ENCODE results near the gene NPIPA5.
A peak's percentile ranks its signal among the peaks of the same experiment; 100 is the strongest.
"Not testable (repeated sequence)": the region's sequence is repeated elsewhere in the genome, so short reads cannot be mapped to it uniquely, and the experiment has no call there.

NPIPA5 gene

DNA sequence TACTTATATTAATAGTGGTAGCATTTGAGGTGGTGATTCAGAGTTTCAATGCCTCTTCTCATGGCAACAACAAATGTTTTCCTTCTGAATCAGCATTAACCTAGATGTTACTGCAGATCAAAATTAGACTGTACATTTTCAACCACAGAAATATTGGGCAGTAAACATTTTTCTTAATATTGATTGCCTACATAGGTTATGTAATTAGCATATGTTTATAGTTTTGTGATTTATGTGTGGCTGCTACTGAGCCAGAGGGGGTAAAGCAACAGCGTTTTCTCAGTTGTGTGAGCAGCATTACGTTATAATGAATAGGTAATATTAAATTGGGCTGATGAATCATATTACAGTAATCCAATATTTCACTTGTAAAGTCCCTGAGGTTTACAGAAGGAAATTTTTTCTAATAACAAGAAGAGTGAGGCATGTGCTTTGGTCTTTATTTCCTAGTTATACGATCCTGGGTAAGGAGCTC lies 37.5 kb upstream of the NPIPA5 start:
- Histone ChIP-seq H3K36me3 (replicated peaks in 1 of 2; ENCODE audit: control insufficient read depth in 2 of 2, insufficient read depth in 2 of 2, low read length in 2 of 2) (no peaks in the 10 kb centered on the region), H3K23ac (ENCODE audit: low read depth, low read length, poor library complexity) (no peak overlapping the region), H3K4me3 (ENCODE audit: low read length in 2 of 2) (no peak overlapping the region), H3K27me3 (ENCODE audit: control insufficient read depth in 3 of 3, insufficient read depth in 3 of 3, low read depth in 1 of 3, low read length in 3 of 3) (no peaks in the 10 kb centered on the region), H2AFZ (ENCODE audit: low read length) (no peak overlapping the region), H3K27ac (replicated peaks; ENCODE audit: low read length) (no peak overlapping the region), H3K18ac (ENCODE audit: low read length) (no peak overlapping the region), H2BK5ac (ENCODE audit: low read length) (no peak overlapping the region), H2BK15ac (ENCODE audit: low read length) (no peak overlapping the region), H3K14ac (ENCODE audit: low read length) (no peak overlapping the region), H3K9ac (ENCODE audit: low read depth, low read length, poor library complexity) (no peak overlapping the region), H2BK120ac (ENCODE audit: low read depth, low read length) (no peak overlapping the region), H3K4me1 (ENCODE audit: control insufficient read depth in 2 of 2, insufficient read depth in 1 of 2, low read depth in 1 of 2, low read length in 2 of 2) (no peaks in the 10 kb centered on the region), H4K8ac (ENCODE audit: low read depth, low read length) (no peak overlapping the region), H2BK12ac (ENCODE audit: low read length) (no peak overlapping the region), H3K9me3 (replicated peaks in 1 of 2; ENCODE audit: control insufficient read depth in 2 of 2, insufficient read depth in 1 of 2, low read depth in 1 of 2, low read length in 2 of 2) (no peaks in the 10 kb centered on the region), H3K79me1 (ENCODE audit: low read depth, low read length) (no peaks in the 10 kb centered on the region), H3K4ac (ENCODE audit: low read length) (no peak overlapping the region), H2AK5ac (ENCODE audit: low read depth, low read length) (no peak overlapping the region), H4K91ac (ENCODE audit: low read depth, low read length, poor library complexity) (no peak overlapping the region), H3K4me2 (ENCODE audit: insufficient read depth, low read length, poor library complexity, severe bottlenecking) (no peak overlapping the region)
- no CpG with 5 or more reads among the region's 3 CpGs for WGBS, 2 donors (ENCODE audit: extremely low coverage in 2 of 2, insufficient read length in 2 of 2, insufficient replicate concordance in 1 of 2)
- DNase-seq (ENCODE audit: low spot score): no peak

- not testable (repeated sequence) for H3K18ac ChIP-seq (ENCODE audit: low read length); H3K4me3 ChIP-seq (ENCODE audit: low read length in 2 of 2); H3K4ac ChIP-seq (ENCODE audit: low read length); H2BK12ac ChIP-seq (ENCODE audit: low read length); H2BK5ac ChIP-seq (ENCODE audit: low read length); H4K8ac ChIP-seq (ENCODE audit: low read depth, low read length); H2AFZ ChIP-seq (ENCODE audit: low read length); H3K23ac ChIP-seq (ENCODE audit: low read depth, low read length, poor library complexity); H3K9ac ChIP-seq (ENCODE audit: low read depth, low read length, poor library complexity); H4K91ac ChIP-seq (ENCODE audit: low read depth, low read length, poor library complexity); H3K4me1 ChIP-seq (ENCODE audit: control insufficient read depth in 2 of 2, insufficient read depth in 1 of 2, low read depth in 1 of 2, low read length in 2 of 2); H3K4me2 ChIP-seq (ENCODE audit: insufficient read depth, low read length, poor library complexity, severe bottlenecking); H2BK120ac ChIP-seq (ENCODE audit: low read depth, low read length); H3K9me3 ChIP-seq (replicated peaks in 1 of 2; ENCODE audit: control insufficient read depth in 2 of 2, insufficient read depth in 1 of 2, low read depth in 1 of 2, low read length in 2 of 2); DNase-seq (ENCODE audit: low spot score); H3K79me1 ChIP-seq (ENCODE audit: low read depth, low read length); H2BK15ac ChIP-seq (ENCODE audit: low read length); H3K27ac ChIP-seq (replicated peaks; ENCODE audit: low read length); H2AK5ac ChIP-seq (ENCODE audit: low read depth, low read length); H3K14ac ChIP-seq (ENCODE audit: low read length); H3K27me3 ChIP-seq (ENCODE audit: control insufficient read depth in 3 of 3, insufficient read depth in 3 of 3, low read depth in 1 of 3, low read length in 3 of 3); H3K36me3 ChIP-seq (replicated peaks in 1 of 2; ENCODE audit: control insufficient read depth in 2 of 2, insufficient read depth in 2 of 2, low read length in 2 of 2)
- WGBS, 2 donors (ENCODE audit: extremely low coverage in 2 of 2, insufficient read length in 2 of 2, insufficient replicate concordance in 1 of 2): no CpG with 5 or more reads among the region's 6 CpGs
Observed at GRCh38 chr16:15409476-15409875, 31.4 kb upstream of the NPIPA5 start.

- not testable (repeated sequence) for H3K79me1 ChIP-seq (ENCODE audit: low read depth, low read length); H3K23ac ChIP-seq (ENCODE audit: low read depth, low read length, poor library complexity); H3K4me3 ChIP-seq (ENCODE audit: low read length in 2 of 2); H2AFZ ChIP-seq (ENCODE audit: low read length); H2BK120ac ChIP-seq (ENCODE audit: low read depth, low read length); H3K14ac ChIP-seq (ENCODE audit: low read length); H3K9me3 ChIP-seq (replicated peaks in 1 of 2; ENCODE audit: control insufficient read depth in 2 of 2, insufficient read depth in 1 of 2, low read depth in 1 of 2, low read length in 2 of 2); H2BK5ac ChIP-seq (ENCODE audit: low read length); H2BK12ac ChIP-seq (ENCODE audit: low read length); H3K4me1 ChIP-seq (ENCODE audit: control insufficient read depth in 2 of 2, insufficient read depth in 1 of 2, low read depth in 1 of 2, low read length in 2 of 2); H3K27ac ChIP-seq (replicated peaks; ENCODE audit: low read length); H3K9ac ChIP-seq (ENCODE audit: low read depth, low read length, poor library complexity); H2AK5ac ChIP-seq (ENCODE audit: low read depth, low read length); DNase-seq (ENCODE audit: low spot score); H4K91ac ChIP-seq (ENCODE audit: low read depth, low read length, poor library complexity); H3K36me3 ChIP-seq (replicated peaks in 1 of 2; ENCODE audit: control insufficient read depth in 2 of 2, insufficient read depth in 2 of 2, low read length in 2 of 2); H2BK15ac ChIP-seq (ENCODE audit: low read length); H3K18ac ChIP-seq (ENCODE audit: low read length); H3K4ac ChIP-seq (ENCODE audit: low read length); H3K4me2 ChIP-seq (ENCODE audit: insufficient read depth, low read length, poor library complexity, severe bottlenecking); H4K8ac ChIP-seq (ENCODE audit: low read depth, low read length); H3K27me3 ChIP-seq (ENCODE audit: control insufficient read depth in 3 of 3, insufficient read depth in 3 of 3, low read depth in 1 of 3, low read length in 3 of 3)
- WGBS, 2 donors (ENCODE audit: extremely low coverage in 2 of 2, insufficient read length in 2 of 2, insufficient replicate concordance in 1 of 2): no CpG with 5 or more reads among the region's 4 CpGs
Observed at GRCh38 chr16:15407756-15408155, 29.7 kb upstream of the NPIPA5 start.

DNA sequence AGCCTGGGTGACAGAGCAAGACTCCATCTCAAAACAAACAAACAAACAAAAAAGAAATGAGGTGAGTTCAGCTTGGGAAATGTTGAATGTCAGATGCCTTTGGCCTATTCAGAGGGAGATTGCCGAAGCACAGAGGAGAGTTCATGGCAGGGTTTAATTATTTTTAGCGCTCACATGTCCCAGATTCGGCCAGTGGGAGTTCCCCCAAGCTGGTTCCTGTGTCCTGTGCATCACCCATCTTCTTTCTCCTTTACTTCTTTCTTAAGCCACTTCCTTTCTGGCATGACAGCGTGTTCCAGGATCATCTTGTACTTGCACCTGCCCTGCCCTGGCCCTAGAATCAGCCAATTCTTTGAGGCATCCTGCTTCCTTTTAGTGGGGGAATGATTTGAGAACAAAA lies 26.7 kb upstream of the NPIPA5 start:
- no peaks in the 10 kb centered on the region for H3K79me1 ChIP-seq (ENCODE audit: low read depth, low read length)
- H2BK12ac ChIP-seq (ENCODE audit: low read length): no peak overlapping the region
- H3K9me3 ChIP-seq (replicated peaks in 1 of 2; ENCODE audit: control insufficient read depth in 2 of 2, insufficient read depth in 1 of 2, low read depth in 1 of 2, low read length in 2 of 2): no peaks in the 10 kb centered on the region
- H3K36me3 ChIP-seq (replicated peaks in 1 of 2; ENCODE audit: control insufficient read depth in 2 of 2, insufficient read depth in 2 of 2, low read length in 2 of 2): no peaks in the 10 kb centered on the region
- no peak overlapping the region for H3K23ac ChIP-seq (ENCODE audit: low read depth, low read length, poor library complexity)
- H4K91ac ChIP-seq (ENCODE audit: low read depth, low read length, poor library complexity): no peak overlapping the region
- no peaks in the 10 kb centered on the region for H3K4me1 ChIP-seq (ENCODE audit: control insufficient read depth in 2 of 2, insufficient read depth in 1 of 2, low read depth in 1 of 2, low read length in 2 of 2)
- H3K4me3 ChIP-seq (ENCODE audit: low read length in 2 of 2): no peak overlapping the region
- H2BK5ac ChIP-seq (ENCODE audit: low read length): no peak overlapping the region
- H3K4ac ChIP-seq (ENCODE audit: low read length): no peak overlapping the region
- no peak overlapping the region for H3K9ac ChIP-seq (ENCODE audit: low read depth, low read length, poor library complexity)
- H3K4me2 ChIP-seq (ENCODE audit: insufficient read depth, low read length, poor library complexity, severe bottlenecking): no peak overlapping the region
- DNase-seq (ENCODE audit: low spot score): no peak
- no peak overlapping the region for H2BK15ac ChIP-seq (ENCODE audit: low read length)
- no CpG with 5 or more reads among the region's 4 CpGs for WGBS, 2 donors (ENCODE audit: extremely low coverage in 2 of 2, insufficient read length in 2 of 2, insufficient replicate concordance in 1 of 2)
- H3K27me3 ChIP-seq (ENCODE audit: control insufficient read depth in 3 of 3, insufficient read depth in 3 of 3, low read depth in 1 of 3, low read length in 3 of 3): no peaks in the 10 kb centered on the region
- H2AFZ ChIP-seq (ENCODE audit: low read length): peak overlapping the region; percentile 22
- H2AK5ac ChIP-seq (ENCODE audit: low read depth, low read length): no peak overlapping the region
- H3K27ac ChIP-seq (replicated peaks; ENCODE audit: low read length): no peak overlapping the region
- H3K18ac ChIP-seq (ENCODE audit: low read length): no peak overlapping the region
- H4K8ac ChIP-seq (ENCODE audit: low read depth, low read length): no peak overlapping the region
- H3K14ac ChIP-seq (ENCODE audit: low read length): no peak overlapping the region
- H2BK120ac ChIP-seq (ENCODE audit: low read depth, low read length): no peak overlapping the region
